Measurements from ENCODE around the gene KMT5C.
A peak's percentile ranks its signal among the peaks of the same experiment; 100 is the strongest.

DNA sequence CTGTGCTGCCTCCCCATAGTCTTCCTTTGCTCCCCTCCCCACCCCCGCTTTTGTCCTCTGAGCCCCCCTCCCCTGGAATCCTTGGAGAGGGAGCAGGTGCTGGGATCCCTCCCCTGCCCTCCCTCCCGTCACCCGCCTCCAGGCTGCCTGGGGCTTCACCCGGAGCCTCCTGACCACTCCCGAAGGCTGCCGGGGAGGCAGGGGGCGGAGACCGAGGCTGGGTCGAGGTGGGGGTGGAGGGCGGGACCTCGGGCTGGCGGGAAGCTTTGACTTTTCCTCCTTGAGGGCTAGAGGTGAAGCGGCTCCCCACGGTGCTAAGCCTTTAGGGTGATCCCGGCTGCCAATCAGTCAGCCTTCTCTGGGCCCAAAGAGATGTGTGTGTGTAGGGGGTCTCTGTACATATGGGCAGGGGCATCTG, 1.5 kb downstream of the KMT5C start:
- TF ChIP-seq, protein P1, sequence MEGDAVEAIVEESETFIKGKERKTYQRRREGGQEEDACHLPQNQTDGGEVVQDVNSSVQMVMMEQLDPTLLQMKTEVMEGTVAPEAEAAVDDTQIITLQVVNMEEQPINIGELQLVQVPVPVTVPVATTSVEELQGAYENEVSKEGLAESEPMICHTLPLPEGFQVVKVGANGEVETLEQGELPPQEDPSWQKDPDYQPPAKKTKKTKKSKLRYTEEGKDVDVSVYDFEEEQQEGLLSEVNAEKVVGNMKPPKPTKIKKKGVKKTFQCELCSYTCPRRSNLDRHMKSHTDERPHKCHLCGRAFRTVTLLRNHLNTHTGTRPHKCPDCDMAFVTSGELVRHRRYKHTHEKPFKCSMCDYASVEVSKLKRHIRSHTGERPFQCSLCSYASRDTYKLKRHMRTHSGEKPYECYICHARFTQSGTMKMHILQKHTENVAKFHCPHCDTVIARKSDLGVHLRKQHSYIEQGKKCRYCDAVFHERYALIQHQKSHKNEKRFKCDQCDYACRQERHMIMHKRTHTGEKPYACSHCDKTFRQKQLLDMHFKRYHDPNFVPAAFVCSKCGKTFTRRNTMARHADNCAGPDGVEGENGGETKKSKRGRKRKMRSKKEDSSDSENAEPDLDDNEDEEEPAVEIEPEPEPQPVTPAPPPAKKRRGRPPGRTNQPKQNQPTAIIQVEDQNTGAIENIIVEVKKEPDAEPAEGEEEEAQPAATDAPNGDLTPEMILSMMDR (IDR thresholded peaks at IDR 0.05) = no peak
- no peak for TF ChIP-seq POLR2A (IDR thresholded peaks at IDR 0.05)
- TF ChIP-seq POLR2AphosphoS5 (IDR thresholded peaks at IDR 0.05) = peak in 1 of 3 donors; percentile 52
